ENCODE measurements around the gene SMAGP. TPM values are rescaled to one million over a fixed set of nuclear protein-coding genes. Genes with fewer than 3 reads are reported as not detected.

The SMAGP gene
- total RNA-seq, 4 donors from 2014 or later: 1.2 to 19.0 (median 9.5) TPM

DNA sequence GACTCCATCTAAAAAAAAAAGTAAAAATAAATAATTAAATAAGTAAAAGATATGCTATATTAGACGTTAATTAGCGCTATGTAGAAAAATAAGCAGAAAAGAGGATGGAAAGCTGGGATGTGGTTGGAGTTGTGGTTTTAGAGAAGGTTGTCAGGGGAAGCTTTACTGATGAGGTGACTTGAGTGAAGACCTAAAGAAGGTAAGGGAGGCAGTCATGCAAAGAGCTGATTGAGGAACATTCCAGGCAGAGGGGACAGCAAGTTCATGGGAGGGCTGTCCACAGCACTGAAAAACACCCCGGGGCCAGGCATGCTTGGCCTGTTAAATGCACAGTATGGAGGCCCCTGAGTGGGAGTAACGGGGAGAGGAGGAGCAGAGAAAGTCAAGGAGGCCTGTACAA, 15.7 kb downstream of the SMAGP start:
- intact Hi-C loops (cut with DNase I; ENCODE audit: low total_unique reads): no loop called here

DNA sequence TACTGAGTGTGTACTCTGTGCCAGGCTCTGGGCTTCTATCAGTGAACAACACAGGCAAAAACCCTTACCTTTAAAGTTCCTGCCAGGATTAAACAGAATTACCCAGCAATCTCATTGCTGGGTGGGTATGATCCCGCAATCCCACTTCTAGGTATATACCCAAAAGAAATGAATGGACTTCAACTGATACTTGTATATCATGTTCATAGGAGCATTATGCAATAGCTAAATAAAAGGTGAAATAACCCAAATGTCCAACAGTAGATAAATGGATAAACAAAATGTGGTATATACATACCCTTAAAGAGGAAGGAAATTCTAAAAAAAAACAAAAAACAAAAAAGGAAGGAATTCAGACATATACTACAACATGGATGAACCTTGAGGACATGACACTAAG, 16.9 kb downstream of the SMAGP start:
- no peaks in the 10 kb centered on the region for H3K36me3 ChIP-seq
- H3K27me3 ChIP-seq: no peaks in the 10 kb centered on the region
- H3K4me1 ChIP-seq: no peaks in the 10 kb centered on the region
- H3K9me3 ChIP-seq: no peaks in the 10 kb centered on the region
- no peak overlapping the region for H3K4me3 ChIP-seq
- DNase-seq: no peak
- TF ChIP-seq POLR2A (IDR thresholded peaks at IDR 0.05): no peak
- TF ChIP-seq, protein P1, sequence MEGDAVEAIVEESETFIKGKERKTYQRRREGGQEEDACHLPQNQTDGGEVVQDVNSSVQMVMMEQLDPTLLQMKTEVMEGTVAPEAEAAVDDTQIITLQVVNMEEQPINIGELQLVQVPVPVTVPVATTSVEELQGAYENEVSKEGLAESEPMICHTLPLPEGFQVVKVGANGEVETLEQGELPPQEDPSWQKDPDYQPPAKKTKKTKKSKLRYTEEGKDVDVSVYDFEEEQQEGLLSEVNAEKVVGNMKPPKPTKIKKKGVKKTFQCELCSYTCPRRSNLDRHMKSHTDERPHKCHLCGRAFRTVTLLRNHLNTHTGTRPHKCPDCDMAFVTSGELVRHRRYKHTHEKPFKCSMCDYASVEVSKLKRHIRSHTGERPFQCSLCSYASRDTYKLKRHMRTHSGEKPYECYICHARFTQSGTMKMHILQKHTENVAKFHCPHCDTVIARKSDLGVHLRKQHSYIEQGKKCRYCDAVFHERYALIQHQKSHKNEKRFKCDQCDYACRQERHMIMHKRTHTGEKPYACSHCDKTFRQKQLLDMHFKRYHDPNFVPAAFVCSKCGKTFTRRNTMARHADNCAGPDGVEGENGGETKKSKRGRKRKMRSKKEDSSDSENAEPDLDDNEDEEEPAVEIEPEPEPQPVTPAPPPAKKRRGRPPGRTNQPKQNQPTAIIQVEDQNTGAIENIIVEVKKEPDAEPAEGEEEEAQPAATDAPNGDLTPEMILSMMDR (IDR thresholded peaks at IDR 0.05): no peak
- H3K27ac ChIP-seq: no peak overlapping the region
- intact Hi-C loops (cut with DNase I; ENCODE audit: low total_unique reads): no loop called here

More for the DNA sequence above, 15.7 kb downstream of the SMAGP start:
- Histone ChIP-seq H3K4me1 (no peaks in the 10 kb centered on the region), H3K27me3 (no peaks in the 10 kb centered on the region), H3K9me3 (no peaks in the 10 kb centered on the region), H3K4me3 (no peak overlapping the region), H3K36me3 (no peaks in the 10 kb centered on the region), H3K27ac (no peak overlapping the region)
- TF ChIP-seq POLR2A (IDR thresholded peaks at IDR 0.05): no peak
- TF ChIP-seq, protein P1 (IDR thresholded peaks at IDR 0.05): no peak
- DNase-seq: no peak

DNA sequence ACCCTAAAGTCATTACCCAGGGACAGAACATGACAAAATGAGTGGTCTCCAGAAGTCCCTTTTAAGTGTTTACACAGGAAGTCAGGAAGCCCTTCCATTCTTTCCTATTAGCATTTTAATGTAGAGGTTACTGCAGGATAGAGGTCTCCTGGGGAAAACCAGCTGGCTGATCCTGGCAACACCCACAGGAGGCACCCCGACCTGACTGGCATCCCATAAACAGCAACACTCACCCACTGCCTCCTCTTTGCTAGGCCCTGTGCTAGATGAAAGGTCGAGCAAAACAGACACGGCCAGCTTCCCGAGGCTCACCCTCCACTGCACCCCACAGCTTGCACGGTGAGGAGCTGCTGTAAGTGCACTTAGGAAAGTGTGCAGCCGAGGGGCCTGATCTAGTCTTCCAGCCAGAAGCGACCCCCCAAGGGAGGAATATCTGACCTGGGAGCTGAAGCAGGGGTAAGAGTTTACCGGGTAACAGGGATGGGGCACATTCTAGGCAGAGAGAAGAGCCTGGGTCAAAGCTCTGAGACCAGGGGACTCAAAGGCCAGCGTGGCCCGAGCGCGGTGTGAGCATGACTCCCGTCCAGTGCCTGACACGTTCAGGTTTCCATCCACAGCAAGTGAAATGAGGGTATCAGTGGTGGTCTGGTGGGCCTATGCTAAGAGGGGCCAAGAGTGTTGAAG, 22.6 kb downstream of the SMAGP start:
- Histone ChIP-seq H3K27me3 (no peaks in the 10 kb centered on the region), H3K4me3 (no peak overlapping the region), H3K36me3 (no peaks in the 10 kb centered on the region), H3K9me3 (no peaks in the 10 kb centered on the region), H3K27ac (no peak overlapping the region), H3K4me1 (no peaks in the 10 kb centered on the region)
- no peak for DNase-seq
- TF ChIP-seq POLR2A (IDR thresholded peaks at IDR 0.05): no peak
- TF ChIP-seq, protein P1 (IDR thresholded peaks at IDR 0.05): no peak
- intact Hi-C loops (cut with DNase I; ENCODE audit: low total_unique reads): loop anchor here (5.0 kb wide), 1 partner anchor 35 kb away; no protein-coding TSS in a partner anchor

DNA sequence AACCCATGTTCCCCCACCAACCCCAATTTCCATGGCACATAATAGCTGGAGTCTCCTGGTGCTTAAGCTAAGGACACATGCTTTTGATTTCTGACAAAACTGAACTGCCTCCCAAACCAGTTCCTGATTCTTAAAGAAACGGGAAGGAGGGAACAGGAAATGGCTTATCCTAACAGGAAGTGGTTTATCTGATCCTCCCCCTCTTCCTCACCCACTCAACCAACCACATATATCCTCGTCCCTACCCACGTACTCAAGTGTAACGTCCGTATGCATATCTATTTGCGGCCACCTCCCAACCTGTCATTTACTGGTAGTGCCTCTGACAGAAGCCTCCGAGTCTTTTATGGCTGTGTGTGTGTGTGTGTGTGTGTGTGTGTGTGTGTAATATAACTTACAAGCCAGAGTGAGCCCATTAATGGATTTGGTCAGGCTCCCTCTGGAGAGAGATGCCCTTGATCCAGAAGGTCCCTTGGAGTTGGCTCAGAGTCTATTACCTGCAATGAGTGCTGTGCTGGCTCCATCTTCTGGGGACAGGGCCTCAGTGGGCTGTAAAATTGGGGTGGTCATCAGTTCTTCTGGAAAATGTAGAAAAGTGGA, 23.9 kb downstream of the SMAGP start:
- Histone ChIP-seq H3K27ac (no peak overlapping the region), H3K36me3 (no peaks in the 10 kb centered on the region), H3K4me3 (no peak overlapping the region), H3K4me1 (no peaks in the 10 kb centered on the region), H3K27me3 (no peaks in the 10 kb centered on the region), H3K9me3 (no peaks in the 10 kb centered on the region)
- intact Hi-C loops (cut with DNase I; ENCODE audit: low total_unique reads): loop anchor here (5.0 kb wide), 1 partner anchor 34 kb away; no protein-coding TSS in a partner anchor
- TF ChIP-seq POLR2A (IDR thresholded peaks at IDR 0.05): no peak
- TF ChIP-seq, protein P1 (IDR thresholded peaks at IDR 0.05): no peak
- DNase-seq: no peak
